Fibroblast of skin of right quadriceps (primary cell): ENCODE measurements around the gene PRR9.

Experiments
- DNase-seq: peaks from one replicate; pipeline ENCODE4 v3.0.0-alpha.2; 2013

Gene PRR9

GRCh38 chr1:153231363-153231762 is 14.0 kb downstream of the PRR9 start:
- DNase-seq: no peak

DNA sequence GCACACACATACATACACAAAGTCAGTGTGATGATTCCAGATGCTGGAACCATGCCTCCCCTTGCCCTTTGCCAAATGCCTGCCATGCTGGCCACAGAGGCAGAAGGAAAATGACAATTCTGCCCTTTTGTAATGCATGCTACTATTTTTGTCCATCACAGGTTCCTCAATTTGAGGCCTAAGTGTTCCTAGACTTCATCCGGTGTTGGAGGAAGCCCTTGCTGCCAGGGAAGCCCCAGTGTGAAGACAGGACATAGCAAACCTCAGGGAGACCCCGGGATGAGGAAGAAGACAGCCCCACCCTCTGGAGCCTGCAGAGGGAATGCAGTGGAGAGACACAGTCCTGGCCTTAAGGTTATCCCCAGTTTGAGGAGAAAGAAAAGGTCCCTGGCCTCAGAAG is 14.4 kb downstream of the PRR9 start:
- no peak for DNase-seq

DNA sequence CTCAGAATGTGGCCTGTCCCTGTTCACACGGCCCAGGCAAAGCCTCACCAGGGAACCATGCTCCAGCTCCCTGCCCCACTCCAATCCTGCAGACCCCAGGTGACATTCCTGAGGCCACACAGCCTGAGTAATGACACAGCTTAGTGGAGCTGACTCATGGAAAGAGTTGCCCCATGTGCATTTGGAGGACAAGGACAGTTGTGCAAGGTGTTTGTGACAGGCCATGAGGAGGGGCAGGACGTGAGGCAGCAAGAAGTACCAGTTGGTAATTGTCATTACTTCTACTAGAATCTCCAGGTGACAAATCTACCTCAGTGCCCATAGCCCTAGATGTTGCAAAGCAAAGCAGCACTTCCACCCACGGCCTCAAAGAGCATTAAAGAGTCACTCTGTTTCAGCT is 15.2 kb downstream of the PRR9 start:
- DNase-seq: no peak

DNA sequence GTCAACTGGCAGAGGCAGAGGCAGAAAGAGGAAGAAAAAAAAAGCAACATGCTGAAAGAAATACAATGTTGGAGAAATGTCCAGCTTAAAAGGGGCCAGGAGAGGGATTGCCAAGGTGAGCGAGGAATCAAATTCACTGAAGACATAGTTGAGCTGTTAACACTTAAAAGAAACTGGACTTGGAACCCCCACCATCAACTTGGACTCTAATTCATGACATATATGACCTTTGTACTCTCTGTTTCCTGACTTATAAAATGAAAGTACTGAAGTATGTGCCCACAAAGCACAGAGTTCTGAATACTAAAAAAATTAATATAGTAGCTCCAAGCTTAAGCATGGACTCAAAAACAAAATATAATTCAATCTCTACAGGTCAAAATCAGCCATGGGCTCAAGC is 16.1 kb downstream of the PRR9 start:
- no peak for DNase-seq

GRCh38 chr1:153238527-153238926 is 21.1 kb downstream of the PRR9 start:
- no peak for DNase-seq

- no peak for DNase-seq
These were observed 24.8 kb downstream of the PRR9 start for GRCh38 chr1:153242160-153242559.

- no peak for DNase-seq
These were observed 28.1 kb downstream of the PRR9 start for GRCh38 chr1:153245466-153245865.

- DNase-seq: no peak
These were observed 28.6 kb downstream of the PRR9 start for GRCh38 chr1:153246018-153246417.

DNA sequence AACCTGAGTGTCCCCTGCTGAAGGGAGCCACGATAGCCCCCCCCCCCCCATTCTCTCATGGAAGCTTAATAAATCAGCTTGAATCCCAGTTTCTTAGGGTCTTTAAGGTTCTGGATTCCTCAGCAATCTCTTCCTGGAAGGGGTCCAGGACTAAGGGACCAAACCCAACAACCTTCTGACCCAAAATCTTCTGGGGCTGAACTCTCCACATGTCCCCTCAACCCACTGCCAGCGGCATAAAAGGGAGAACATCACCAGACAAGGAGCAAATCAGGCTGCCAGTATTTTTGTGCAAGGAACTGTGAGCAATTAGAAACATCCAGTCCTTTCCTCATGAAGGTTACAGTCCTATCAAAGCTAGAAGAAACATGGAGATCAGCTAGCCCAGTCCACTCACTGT is 29.4 kb downstream of the PRR9 start:
- DNase-seq: no peak

- DNase-seq: no peak
These were observed 30.9 kb downstream of the PRR9 start for GRCh38 chr1:153248176-153248879.

DNA sequence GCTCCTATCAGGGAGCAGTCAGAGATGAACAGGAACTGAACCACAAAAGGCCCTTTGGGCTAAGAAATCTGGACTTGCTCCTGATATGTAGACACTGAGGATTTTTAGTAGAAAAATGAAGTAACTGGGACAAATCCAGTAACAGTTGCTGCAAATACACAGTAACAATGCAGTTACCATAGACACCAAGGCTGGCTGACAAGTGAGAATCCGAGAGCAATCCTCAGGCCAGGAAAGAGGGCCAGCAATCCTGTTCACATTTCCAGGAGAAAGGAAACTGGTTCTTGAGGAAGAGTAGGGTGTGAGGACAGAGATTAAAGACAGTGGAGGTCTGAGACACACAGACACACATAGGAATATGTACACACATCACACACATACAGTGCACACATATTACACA is 32.8 kb downstream of the PRR9 start:
- DNase-seq: no peak

DNA sequence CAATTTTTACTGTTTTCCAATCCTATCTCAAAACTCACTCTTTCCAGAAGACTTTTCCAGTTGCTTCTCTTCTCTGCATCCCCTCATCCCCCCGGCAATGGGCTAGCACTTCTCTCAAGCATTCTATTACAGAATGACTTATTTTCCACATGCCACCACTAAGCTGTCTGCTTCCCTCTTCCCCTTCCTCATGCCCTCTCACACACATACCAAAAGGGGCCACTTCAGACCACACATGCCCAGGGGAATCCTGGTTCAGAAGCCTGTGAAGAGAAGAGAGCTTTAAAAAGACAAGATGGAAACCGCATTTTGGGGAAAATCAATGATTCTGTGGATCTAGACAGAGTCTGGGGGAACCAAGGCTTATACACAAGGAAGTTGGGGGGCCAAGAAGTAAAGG is 33.7 kb downstream of the PRR9 start:
- no peak for DNase-seq

DNA sequence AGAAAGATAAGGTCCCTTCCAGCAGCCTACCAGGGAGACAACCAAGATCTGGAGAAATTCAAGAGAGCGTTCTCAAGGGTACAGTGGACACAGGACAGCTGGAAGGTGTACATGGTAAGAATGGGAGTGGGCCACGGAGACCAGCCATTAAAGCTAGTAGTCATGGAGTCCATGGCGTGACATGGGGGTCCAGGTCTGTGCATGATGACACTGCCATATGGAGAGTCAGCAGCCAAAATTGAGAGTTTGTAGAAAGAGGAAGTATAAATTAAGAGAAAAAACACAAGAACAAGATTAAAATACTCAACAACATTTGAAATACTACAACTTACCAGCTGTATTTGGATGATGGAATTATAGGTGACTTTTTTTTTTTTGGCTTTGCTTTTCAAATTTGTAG is 34.2 kb downstream of the PRR9 start:
- no peak for DNase-seq

DNA sequence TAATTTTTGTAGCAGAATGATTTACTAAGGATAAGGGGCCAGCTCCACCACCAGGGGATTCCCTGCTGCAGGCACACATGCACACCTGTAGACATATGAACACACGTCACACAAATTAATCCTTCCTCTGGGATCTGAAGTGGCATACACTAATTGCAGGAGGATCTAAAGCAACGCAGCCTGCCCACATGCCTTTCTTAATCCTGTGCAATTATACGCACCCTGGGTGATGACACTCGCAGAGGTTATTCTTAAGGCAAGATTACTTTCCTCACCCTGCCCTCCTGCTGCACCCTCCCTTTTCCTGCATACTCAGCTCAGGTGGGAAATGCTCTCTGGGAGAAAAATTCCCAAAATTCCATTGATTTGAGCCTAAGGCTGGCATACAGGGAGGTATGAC is 34.6 kb downstream of the PRR9 start:
- DNase-seq: no peak

GRCh38 chr1:153253076-153253475 is 35.7 kb downstream of the PRR9 start:
- DNase-seq: no peak

DNA sequence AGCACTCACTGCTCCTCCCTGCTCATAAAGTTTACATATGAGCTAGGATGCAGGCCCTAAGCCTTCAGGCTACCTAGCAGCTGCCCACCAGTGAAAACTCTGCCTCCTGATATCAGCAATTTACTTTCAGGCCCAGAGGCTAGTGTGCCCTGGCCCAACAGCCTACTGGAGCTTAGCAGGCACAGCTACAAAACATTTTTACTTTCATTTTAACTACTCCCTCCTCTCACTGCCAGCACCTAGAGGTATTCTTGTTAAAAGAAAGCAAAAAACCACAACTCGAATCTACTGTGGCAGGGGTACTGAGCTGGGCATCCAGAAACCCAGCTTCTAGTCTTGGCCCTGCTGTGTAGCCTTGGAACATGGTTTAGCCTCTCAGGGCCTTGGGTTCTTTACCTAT is 36.3 kb downstream of the PRR9 start:
- DNase-seq: no peak

DNA sequence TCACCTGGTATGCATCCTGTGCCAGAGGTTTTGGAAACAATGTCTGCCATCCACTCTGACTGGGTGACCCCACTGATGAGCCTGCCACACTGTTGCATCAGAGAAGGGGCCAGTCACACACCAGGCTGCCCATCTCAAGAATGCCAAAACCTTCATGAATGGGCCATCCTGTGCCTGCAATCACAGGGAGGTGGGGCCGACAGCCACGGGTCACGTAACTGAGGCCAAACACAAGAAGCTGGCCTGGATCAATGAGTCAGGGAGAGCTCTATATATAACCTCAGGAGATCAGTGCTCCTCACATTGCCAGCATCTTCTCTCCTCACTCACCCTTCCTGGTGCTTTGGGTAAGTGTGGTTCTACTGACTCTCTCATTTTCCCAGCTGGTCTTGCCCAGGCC is 42.0 kb downstream of the PRR9 start, which contains the start of gene LORICRIN:
LORICRIN (plus strand) TSS at position 301 of the 400 bp plus-strand sequence. CDS start 1,263 bp downstream, outside the sequence.
- DNase-seq: no peak

GRCh38 chr1:153260585-153261280 is 43.3 kb downstream of the PRR9 start:
- DNase-seq: no peak

DNA sequence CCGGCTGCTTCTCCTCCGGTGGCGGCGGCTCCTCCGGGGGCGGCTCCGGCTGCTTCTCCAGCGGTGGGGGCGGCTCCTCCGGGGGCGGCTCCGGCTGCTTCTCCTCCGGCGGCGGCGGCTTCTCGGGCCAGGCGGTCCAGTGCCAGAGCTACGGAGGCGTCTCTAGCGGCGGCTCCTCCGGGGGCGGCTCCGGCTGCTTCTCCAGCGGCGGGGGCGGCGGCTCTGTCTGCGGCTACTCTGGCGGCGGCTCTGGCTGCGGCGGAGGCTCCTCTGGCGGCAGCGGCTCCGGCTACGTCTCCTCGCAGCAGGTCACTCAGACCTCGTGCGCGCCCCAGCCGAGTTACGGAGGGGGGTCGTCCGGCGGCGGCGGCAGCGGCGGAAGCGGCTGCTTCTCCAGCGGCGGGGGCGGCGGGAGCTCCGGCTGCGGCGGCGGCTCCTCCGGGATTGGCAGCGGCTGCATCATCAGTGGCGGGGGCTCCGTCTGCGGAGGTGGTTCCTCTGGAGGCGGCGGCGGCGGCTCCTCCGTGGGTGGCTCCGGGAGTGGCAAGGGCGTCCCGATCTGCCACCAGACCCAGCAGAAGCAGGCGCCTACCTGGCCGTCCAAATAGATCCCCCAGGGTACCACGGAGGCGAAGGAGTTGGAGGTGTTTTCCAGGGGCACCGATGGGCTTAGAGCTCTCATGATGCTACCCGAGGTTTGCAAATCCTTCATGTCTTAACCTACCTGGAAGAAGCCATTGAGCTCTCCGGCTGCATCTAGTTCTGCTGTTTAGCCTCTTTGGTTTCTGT is 44.1 kb downstream of the PRR9 start:
- peak; percentile 4 for DNase-seq

DNA sequence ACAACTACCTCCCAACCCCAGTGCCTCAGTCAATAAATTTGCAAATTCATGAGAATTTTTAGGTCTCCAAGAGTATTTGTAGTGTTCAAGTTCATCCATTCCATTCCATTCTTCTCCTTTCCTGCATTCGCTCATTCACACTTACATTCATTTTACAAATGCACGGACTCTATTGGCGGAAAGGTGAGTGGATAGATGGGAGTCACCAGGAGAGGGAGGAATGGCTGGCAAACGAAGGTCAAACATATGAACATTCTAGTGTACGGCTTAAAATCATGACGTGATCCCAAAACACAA is 44.6 kb downstream of the PRR9 start:
- DNase-seq: no peak

DNA sequence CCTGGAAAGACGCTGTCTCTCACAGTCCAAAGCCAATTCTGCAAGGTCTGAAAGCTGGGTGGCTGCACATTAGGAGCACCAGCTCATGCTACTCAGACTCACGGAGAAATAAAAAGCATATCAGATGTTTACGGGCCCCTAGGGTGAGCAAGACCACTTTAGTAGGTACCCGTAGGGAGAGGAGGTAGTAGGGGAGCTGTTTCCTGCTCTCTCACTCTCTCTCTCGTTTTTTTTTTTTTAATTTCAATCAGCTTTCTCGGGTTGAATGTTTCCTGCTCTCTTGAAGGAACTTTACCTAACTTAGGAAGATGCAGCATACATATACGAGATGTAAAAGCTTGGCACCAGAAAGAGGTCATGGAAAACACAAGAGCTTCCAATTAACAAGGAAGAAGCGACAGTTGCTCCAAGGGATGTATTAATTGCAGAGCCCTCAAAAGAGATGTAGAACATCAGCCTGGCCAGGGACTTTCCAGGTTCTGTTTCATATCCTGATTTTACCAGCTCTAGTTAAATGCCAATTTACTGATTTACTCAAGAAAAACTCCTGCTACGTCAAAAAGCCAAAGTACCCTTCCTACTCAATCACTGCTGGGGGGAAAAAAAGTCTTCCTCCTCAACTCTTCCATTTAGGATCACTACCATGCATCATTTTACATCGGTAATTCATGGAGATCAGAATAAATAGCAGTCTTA is 45.2 kb downstream of the PRR9 start:
- DNase-seq: no peak

GRCh38 chr1:153265457-153265856 is 48.1 kb downstream of the PRR9 start:
- DNase-seq: no peak
